NT2/D1 (cell line): ENCODE measurements around the gene PEAK1.

Source experiments
- DNase-seq: peaks from one replicate; pipeline ENCODE4 v3.0.0-alpha.2; 2011; ENCODE audit warnings: low read depth, low spot score
- H3K27me3 ChIP-seq: 2 replicates; pipeline ENCODE4 v1.6.0; 2011; ENCODE audit warnings: mild to moderate bottlenecking; ENCODE audit not compliant: insufficient read length, insufficient read depth
- H3K36me3 ChIP-seq: 2 replicates; pipeline ENCODE4 v1.6.1; 2011; ENCODE audit warnings: mild to moderate bottlenecking, low read length, mixed read lengths; ENCODE audit not compliant: insufficient read depth, insufficient read length
- H3K4me1 ChIP-seq: 2 replicates; pipeline ENCODE4 v1.5.1; 2011; ENCODE audit not compliant: insufficient read depth, insufficient read length
- H3K4me3 ChIP-seq: 2 replicates; pipeline ENCODE4 v1.5.1; 2011; ENCODE audit warnings: low read depth; ENCODE audit not compliant: insufficient read length
- H3K9ac ChIP-seq: 2 replicates; pipeline ENCODE4 v1.6.0; 2011; ENCODE audit warnings: low read depth; ENCODE audit not compliant: insufficient read length
- H3K9me3 ChIP-seq: 2 replicates; pipeline ENCODE4 v1.5.1; 2011; ENCODE audit warnings: mild to moderate bottlenecking, low read length; ENCODE audit not compliant: insufficient read depth
- SUZ12 ChIP-seq: IDR thresholded peaks from 2 replicates; pipeline ENCODE4 v1.6.1; 2011; ENCODE audit not compliant: insufficient read length, insufficient read depth; ENCODE audit errors: extremely low read depth
- YY1 ChIP-seq: IDR thresholded peaks from 2 replicates; pipeline ENCODE4 v1.6.1; 2011; ENCODE audit not compliant: insufficient read length, insufficient read depth
- ZNF274 ChIP-seq: IDR thresholded peaks from 2 replicates; pipeline ENCODE4 v1.6.1; 2011; ENCODE audit warnings: mild to moderate bottlenecking, low read depth, low read length

The PEAK1 gene

GRCh38 chr15:77138167-77138522 lies 281.8 kb downstream of the PEAK1 start:
- Histone ChIP-seq H3K9me3 (peaks cover 49% of the 10 kb centered on the region), H3K36me3 (peaks cover 5% of the 10 kb centered on the region), H3K27me3 (no peaks in the 10 kb centered on the region), H3K4me3 (no peak overlapping the region), H3K4me1 (no peaks in the 10 kb centered on the region), H3K9ac (no peak overlapping the region)
- TF ChIP-seq ZNF274 (no peak), YY1 (no peak), SUZ12 (no peak)
- no peak for DNase-seq

DNA sequence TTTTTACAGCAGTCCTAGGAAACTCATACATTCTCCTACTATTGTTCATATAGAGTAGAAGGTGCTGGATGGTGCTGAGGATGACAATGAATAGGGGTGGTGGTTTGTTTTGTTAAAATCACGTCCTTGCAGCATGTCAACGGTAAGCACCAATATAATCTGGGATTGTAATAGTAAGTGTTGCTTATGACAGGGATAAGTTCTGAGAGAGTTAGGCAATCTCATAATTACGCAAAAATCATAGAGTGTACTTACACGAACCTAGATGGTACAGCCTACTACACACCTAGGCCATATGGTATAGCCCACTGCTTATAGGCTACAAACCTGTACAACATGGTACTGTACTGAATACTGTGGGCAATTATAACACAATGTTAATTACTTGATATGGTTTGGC lies 284.7 kb downstream of the PEAK1 start:
- TF ChIP-seq SUZ12 (no peak), ZNF274 (no peak), YY1 (no peak)
- H3K4me1 ChIP-seq = no peaks in the 10 kb centered on the region
- H3K9me3 ChIP-seq = peaks cover 23% of the 10 kb centered on the region
- H3K27me3 ChIP-seq = no peaks in the 10 kb centered on the region
- DNase-seq = no peak
- H3K9ac ChIP-seq = no peak overlapping the region
- H3K36me3 ChIP-seq = peaks cover 13% of the 10 kb centered on the region
- H3K4me3 ChIP-seq = no peak overlapping the region

- TF ChIP-seq SUZ12 = no peak
- no peak for TF ChIP-seq YY1
- TF ChIP-seq ZNF274 = no peak
- H3K4me1 ChIP-seq = no peaks in the 10 kb centered on the region
- 0 out of 2 replicates have a peak, but pooled peaks cover 4% of the 10 kb centered on the region for H3K9me3 ChIP-seq
- H3K9ac ChIP-seq = no peak overlapping the region
- H3K4me3 ChIP-seq = no peak overlapping the region
- peaks cover 13% of the 10 kb centered on the region for H3K36me3 ChIP-seq
- H3K27me3 ChIP-seq = no peaks in the 10 kb centered on the region
- no peak for DNase-seq
Observed at GRCh38 chr15:77130315-77130930, 289.5 kb downstream of the PEAK1 start.

- Histone ChIP-seq H3K36me3 (peaks cover 4% of the 10 kb centered on the region), H3K4me1 (no peaks in the 10 kb centered on the region), H3K9me3 (no peaks in the 10 kb centered on the region), H3K4me3 (no peak overlapping the region), H3K9ac (no peak overlapping the region), H3K27me3 (no peaks in the 10 kb centered on the region)
- TF ChIP-seq ZNF274 = no peak
- TF ChIP-seq YY1 = no peak
- no peak for TF ChIP-seq SUZ12
- DNase-seq = no peak
Observed at GRCh38 chr15:77127626-77128025, 292.3 kb downstream of the PEAK1 start.

DNA sequence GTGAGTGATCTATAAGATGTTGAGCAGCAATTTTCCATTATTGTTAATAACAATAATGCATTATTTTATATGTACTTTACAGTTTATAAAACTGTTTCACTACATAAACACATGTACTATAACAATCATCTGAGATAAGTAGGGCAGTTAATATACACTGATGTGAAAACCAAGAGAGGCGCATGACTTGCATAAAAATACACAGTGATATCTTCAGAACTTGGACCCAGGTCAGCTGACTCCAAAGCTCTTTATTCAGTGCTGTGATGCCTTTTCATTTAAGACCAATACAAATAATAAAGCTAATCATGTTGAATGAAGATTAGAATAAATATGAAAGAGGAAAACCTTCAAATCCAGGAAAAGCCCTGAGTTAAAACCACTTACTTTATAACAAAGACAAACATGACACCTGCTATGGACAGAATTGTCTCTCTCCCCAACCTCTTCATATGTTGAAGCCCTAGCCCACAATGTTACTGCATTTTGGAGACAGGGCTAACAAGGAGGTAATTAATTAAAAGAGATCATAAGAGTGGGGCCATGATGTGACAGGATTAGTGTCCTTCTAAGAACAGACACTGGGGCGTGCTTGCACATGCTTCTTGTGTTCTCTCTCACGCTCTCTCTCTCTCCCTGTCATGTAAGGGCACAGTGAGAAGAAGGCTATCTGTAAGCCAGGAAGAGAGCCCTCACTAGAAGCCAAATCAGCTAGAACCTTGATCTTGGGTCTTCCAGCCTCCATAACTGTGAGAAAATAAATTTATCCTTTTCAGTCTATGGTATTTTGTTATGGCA lies 293.2 kb downstream of the PEAK1 start:
- DNase-seq = no peak
- H3K4me1 ChIP-seq = no peaks in the 10 kb centered on the region
- TF ChIP-seq SUZ12 (no peak), YY1 (no peak), ZNF274 (no peak)
- peaks cover 2% of the 10 kb centered on the region for H3K36me3 ChIP-seq
- no peaks in the 10 kb centered on the region for H3K9me3 ChIP-seq
- no peaks in the 10 kb centered on the region for H3K27me3 ChIP-seq
- H3K9ac ChIP-seq = no peak overlapping the region
- H3K4me3 ChIP-seq = no peak overlapping the region

GRCh38 chr15:77123854-77124253 lies 296.1 kb downstream of the PEAK1 start:
- TF ChIP-seq ZNF274 (no peak), YY1 (no peak), SUZ12 (no peak)
- no peaks in the 10 kb centered on the region for H3K36me3 ChIP-seq
- no peak for DNase-seq
- no peaks in the 10 kb centered on the region for H3K9me3 ChIP-seq
- no peak overlapping the region for H3K4me3 ChIP-seq
- no peaks in the 10 kb centered on the region for H3K27me3 ChIP-seq
- H3K9ac ChIP-seq = no peak overlapping the region
- H3K4me1 ChIP-seq = no peaks in the 10 kb centered on the region

DNA sequence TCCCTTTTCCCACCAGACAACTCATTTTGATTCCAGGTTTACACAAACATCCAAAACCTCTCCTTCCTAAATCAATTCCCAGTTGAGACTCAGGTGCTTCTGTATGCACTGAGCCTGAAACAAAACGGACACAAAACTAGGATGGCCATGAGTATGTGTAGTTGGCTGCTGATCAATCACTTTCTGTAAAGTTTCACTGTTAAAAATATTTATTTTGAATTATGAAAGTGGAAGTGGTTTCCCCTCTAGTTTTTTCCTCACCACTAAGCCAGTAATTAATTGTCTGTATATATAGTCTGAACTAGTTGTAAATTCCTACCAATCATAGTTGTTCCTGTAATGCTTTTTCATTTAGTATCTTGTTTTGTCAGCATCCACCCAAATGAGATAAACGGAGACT lies 297.3 kb downstream of the PEAK1 start:
- no peak for DNase-seq
- TF ChIP-seq SUZ12 (no peak), ZNF274 (no peak), YY1 (no peak)

DNA sequence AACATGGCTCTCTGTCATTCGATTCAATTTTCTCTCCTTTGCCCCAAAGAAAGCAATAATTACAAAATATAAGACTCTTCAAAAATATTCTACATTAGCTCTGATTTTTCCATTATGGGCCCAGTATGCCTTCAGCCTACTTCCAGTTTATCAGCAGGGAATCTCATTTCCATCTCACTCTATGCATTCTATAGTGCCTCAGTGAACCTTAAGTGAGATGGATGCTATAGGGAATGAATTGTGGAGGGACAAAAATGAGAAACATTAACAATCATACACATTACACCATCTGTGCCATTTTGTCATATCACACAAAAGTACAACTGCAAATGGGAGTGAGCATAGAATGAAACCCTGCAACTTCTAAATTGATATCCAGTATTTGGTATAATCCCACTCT lies 298.3 kb downstream of the PEAK1 start:
- no peak for DNase-seq
- Histone ChIP-seq H3K4me1 (no peaks in the 10 kb centered on the region), H3K27me3 (no peaks in the 10 kb centered on the region), H3K4me3 (no peak overlapping the region), H3K36me3 (no peaks in the 10 kb centered on the region), H3K9me3 (no peaks in the 10 kb centered on the region), H3K9ac (no peak overlapping the region)
- TF ChIP-seq SUZ12 (no peak), YY1 (no peak), ZNF274 (no peak)

More for the DNA sequence above, 297.3 kb downstream of the PEAK1 start:
- Histone ChIP-seq H3K9me3 (no peaks in the 10 kb centered on the region), H3K9ac (no peak overlapping the region), H3K27me3 (no peaks in the 10 kb centered on the region), H3K4me3 (no peak overlapping the region), H3K36me3 (no peaks in the 10 kb centered on the region), H3K4me1 (no peaks in the 10 kb centered on the region)
